SK-N-SH treated with all-trans-retinoic acid at 6 μM for 48 hours (cell line): ENCODE measurements around the gene PAPOLA.

Source experiments
- ATAC-seq: fragments of 200-7000 bp; cut with Tn5 transposase; 3 replicates; pipeline ENCODE4 v1.9.1; 2020; ENCODE audit warnings: mild to moderate bottlenecking, moderate library complexity
- BACH2 ChIP-seq: fragments of 250-450 bp; sonication (Bioruptor Pico); IDR thresholded peaks from 2 replicates; pipeline ENCODE4 v1.9.0; 2021; ENCODE audit warnings: mild to moderate bottlenecking, borderline replicate concordance
- CREB5 ChIP-seq: fragments of 250-450 bp; sonication (Bioruptor Pico); IDR thresholded peaks from 2 replicates; pipeline ENCODE4 v1.5.1; 2020; ENCODE audit warnings: low read depth, mild to moderate bottlenecking, moderate library complexity
- CSRNP3 ChIP-seq: fragments of 250-450 bp; sonication (Bioruptor Pico); IDR thresholded peaks from 2 replicates; pipeline ENCODE4 v1.5.1; 2021; ENCODE audit warnings: mild to moderate bottlenecking, moderate library complexity
- ESRRG ChIP-seq: fragments of 250-450 bp; sonication (Bioruptor Pico); IDR thresholded peaks from 2 replicates; pipeline ENCODE4 v1.6.1; 2021; ENCODE audit warnings: mild to moderate bottlenecking
- OSR1 ChIP-seq: fragments of 250-450 bp; sonication (Bioruptor Pico); IDR thresholded peaks from 2 replicates; pipeline ENCODE4 v1.8.0; 2022; ENCODE audit warnings: moderate library complexity, mild to moderate bottlenecking, inconsistent platforms
- PATZ1 ChIP-seq: fragments of 250-450 bp; sonication (Bioruptor Pico); IDR thresholded peaks from 2 replicates; pipeline ENCODE4 v1.8.0; 2020; ENCODE audit warnings: mild to moderate bottlenecking, moderate library complexity, borderline replicate concordance
- POU6F1 ChIP-seq: fragments of 250-450 bp; sonication (Bioruptor Pico); IDR thresholded peaks from 2 replicates; pipeline ENCODE4 v1.8.0; 2021; ENCODE audit warnings: low read depth, mild to moderate bottlenecking, moderate library complexity, borderline replicate concordance
- SNAI2 ChIP-seq: fragments of 250-450 bp; sonication (Bioruptor Pico); IDR thresholded peaks from 2 replicates; pipeline ENCODE4 v1.5.0; 2020; ENCODE audit warnings: mild to moderate bottlenecking, moderate library complexity
- TCF4 ChIP-seq: fragments of 250-450 bp; sonication (Bioruptor Pico); IDR thresholded peaks from 2 replicates; pipeline ENCODE4 v1.8.0; 2021; ENCODE audit warnings: mild to moderate bottlenecking, moderate library complexity, borderline replicate concordance
- TOX ChIP-seq: fragments of 250-450 bp; sonication (Bioruptor Pico); IDR thresholded peaks from 2 replicates; pipeline ENCODE4 v1.8.0; 2021; ENCODE audit warnings: mild to moderate bottlenecking, moderate library complexity, borderline replicate concordance
- TSHZ2 ChIP-seq: fragments of 250-450 bp; sonication (Bioruptor Pico); IDR thresholded peaks from 2 replicates; pipeline ENCODE4 v1.5.0; 2020; ENCODE audit warnings: mild to moderate bottlenecking, moderate library complexity
- ZC3H10 ChIP-seq: fragments of 250-450 bp; sonication (Bioruptor Pico); IDR thresholded peaks from 2 replicates; pipeline ENCODE4 v1.5.1; 2021; ENCODE audit warnings: mild to moderate bottlenecking, moderate library complexity
- ZFP3 ChIP-seq: fragments of 250-450 bp; sonication (Bioruptor Pico); IDR thresholded peaks from 2 replicates; pipeline ENCODE4 v1.5.0; 2020; ENCODE audit warnings: mild to moderate bottlenecking, moderate library complexity
- ZNF565 ChIP-seq: fragments of 450-650 bp; formaldehyde crosslinking; conservative IDR thresholded peaks from 2 replicates; pipeline ENCODE4 v1.5.0; 2020; ENCODE audit warnings: low read depth, mild to moderate bottlenecking, moderate library complexity
- ZNF70 ChIP-seq: fragments of 450-650 bp; formaldehyde crosslinking; IDR thresholded peaks from 2 replicates; pipeline ENCODE4 v1.5.0; 2020; ENCODE audit warnings: mild to moderate bottlenecking, moderate library complexity
- ZNF8 ChIP-seq: fragments of 450-650 bp; formaldehyde crosslinking; IDR thresholded peaks from 2 replicates; pipeline ENCODE4 v1.5.0; 2020; ENCODE audit warnings: mild to moderate bottlenecking, moderate library complexity

PAPOLA gene

GRCh38 chr14:96599076-96599475, 96.9 kb downstream of the PAPOLA start:
- no peak for ATAC-seq
- no peak for TF ChIP-seq ESRRG (CRISPR knock-in tag)
- TF ChIP-seq SNAI2 (CRISPR knock-in tag), result no peak
- TF ChIP-seq ZNF565 (CRISPR knock-in tag), result no peak
- no peak for TF ChIP-seq CSRNP3
- TF ChIP-seq POU6F1 (CRISPR knock-in tag), result no peak
- TF ChIP-seq BACH2 (CRISPR knock-in tag), result no peak
- TF ChIP-seq ZNF8, result no peak
- no peak for TF ChIP-seq TCF4 (CRISPR knock-in tag)
- TF ChIP-seq ZFP3 (CRISPR knock-in tag), result no peak
- no peak for TF ChIP-seq ZNF70 (CRISPR knock-in tag)
- TF ChIP-seq OSR1 (CRISPR knock-in tag), result no peak
- TF ChIP-seq PATZ1, result no peak
- TF ChIP-seq ZC3H10 (CRISPR knock-in tag), result no peak
- no peak for TF ChIP-seq TSHZ2 (CRISPR knock-in tag)
- TF ChIP-seq CREB5, result no peak

- ATAC-seq, result no peak
- TF ChIP-seq ZNF70 (CRISPR knock-in tag), result no peak
- TF ChIP-seq ZC3H10 (CRISPR knock-in tag), result no peak
- no peak for TF ChIP-seq PATZ1
- no peak for TF ChIP-seq TOX (CRISPR knock-in tag)
- TF ChIP-seq CREB5, result no peak
Observed at GRCh38 chr14:96602186-96602585, 100.0 kb downstream of the PAPOLA start.
